HUDEP-2 (cell line): ENCODE measurements around the gene SIRPB2.
A peak's percentile ranks its signal among the peaks of the same experiment; 100 is the strongest.

Experiments used
- DNase-seq, 76 experiments: peaks; one replicate each; lab custom pipeline; 2025; ENCODE audit not compliant: unreplicated experiment in 76 of 76; lab: John Stamatoyannopoulos, UW

The SIRPB2 gene

DNA sequence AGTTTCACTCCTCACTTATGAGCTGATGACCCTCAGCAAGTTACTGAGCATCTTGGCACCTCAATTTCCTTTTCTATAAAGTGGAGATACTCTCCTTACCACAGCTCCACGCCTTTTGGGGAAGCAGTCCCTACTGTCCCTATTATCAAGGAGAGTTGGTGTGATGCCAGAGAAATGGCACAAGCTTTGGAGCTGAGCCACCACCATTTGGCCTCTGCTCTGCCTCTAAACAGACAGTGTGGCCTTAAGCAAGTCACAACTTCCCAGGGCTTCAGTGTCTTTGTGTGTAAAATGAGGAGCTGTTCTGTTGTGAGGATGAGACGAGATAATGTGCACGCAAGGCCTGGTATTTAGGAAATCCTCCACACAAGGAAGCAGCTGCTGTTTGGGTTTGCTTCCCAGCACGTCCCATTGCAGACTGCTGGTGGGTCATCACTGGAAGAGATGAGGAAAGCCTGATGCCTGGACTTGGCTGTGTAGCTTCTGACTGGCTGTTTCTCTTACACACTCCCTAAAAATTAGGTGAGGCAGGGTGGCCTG lies 43.1 kb downstream of the SIRPB2 start:
- no peak for DNase-seq

DNA sequence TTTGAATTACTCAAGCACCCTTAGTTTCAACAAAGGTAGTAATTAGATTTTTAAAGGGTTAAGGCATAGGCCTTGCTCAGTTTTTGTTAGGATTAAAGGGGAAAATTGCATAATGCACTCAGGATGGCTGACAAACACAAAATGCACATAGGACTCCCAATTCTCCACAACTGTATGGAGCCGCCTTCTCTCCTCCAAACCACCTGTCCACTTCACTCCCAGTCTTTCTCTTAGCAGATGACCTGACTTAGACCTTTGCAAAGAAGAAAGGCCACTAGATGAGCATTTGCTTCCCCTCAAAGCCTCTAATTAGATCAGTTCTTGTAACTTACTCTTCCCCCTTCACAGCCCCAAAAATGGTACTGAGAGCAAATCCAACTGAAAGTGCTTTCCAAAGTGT lies 44.7 kb downstream of the SIRPB2 start:
- DNase-seq, result no peak

DNA sequence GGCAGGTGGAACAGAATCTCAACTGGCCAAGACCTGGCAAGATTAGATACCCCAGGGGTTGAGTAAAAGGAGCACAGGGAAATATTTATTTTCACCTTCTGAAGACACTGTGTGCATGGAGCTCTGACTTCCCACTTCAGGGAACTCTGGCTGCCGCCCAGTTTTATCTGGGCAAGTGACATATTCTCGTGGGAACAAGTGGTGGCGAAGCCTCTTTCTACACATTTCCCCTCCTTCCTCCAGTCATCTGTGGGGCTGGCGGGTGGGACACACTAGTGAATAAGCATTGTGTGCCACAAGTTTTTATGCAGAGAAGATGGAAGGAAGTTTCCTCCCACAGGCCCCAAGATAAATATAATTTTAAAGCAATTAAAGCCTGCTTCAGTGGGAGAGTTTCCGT lies 48.1 kb downstream of the SIRPB2 start:
- DNase-seq, result no peak

DNA sequence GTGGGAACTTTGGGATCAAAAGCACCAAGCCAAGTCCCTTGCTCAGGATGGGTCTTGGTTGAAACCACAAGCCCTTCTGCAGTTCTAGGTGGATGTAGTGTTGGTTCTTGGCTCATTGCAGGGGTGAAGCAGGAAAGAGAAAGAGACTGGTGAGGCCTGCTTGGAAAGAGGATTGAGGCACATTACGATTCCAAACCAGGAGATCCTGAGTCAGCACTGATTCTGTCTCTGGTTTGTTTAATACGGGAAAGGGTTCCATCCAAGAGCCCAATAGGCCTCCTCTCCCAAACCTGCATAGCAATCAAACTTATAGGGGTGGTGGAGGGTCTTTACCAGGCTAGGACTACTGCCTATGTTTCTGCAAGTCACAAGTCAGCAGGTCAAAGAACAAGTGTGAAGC lies 48.9 kb downstream of the SIRPB2 start:
- no peak for DNase-seq

DNA sequence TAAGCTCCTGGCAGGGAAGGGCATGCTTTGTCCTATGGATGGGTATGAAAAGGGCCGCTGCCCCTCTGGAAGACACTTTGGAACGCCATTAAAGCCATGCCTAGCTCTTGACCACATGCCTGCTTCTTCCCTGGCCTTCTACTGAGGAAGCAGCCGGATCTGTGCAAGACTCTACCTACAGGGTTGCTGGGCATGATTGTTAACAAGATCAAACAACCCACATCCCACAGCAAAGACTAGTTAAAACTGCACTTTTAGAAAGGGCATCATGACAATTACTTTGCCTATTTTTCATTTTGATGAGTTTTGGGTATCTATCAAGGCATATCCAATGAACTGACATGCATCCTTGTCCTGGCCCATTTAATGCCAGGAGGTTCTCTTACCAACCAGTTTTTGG lies 50.1 kb downstream of the SIRPB2 start:
- DNase-seq, result no peak

DNA sequence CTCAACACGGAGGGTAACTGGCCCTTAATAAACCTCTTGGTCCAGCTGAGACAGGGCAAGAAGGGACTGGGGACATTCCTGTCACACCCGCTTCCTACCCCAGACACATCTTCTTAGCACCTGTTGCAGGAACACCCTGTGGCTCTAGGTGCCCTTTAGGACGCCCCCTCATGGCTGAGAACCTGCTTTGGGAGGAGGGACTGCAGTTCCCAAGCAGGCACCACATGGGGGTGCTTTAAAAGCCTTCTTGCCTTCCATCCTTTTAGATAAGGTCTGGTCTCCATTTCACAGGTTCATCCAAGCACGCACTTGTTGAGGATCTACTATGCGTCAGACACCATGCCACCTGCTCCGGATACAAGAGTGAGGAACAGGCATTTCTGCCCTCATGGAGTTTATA lies 51.2 kb downstream of the SIRPB2 start:
- peak in 18 of 76 experiments; percentile 1 to 34 (median 12) for DNase-seq

DNA sequence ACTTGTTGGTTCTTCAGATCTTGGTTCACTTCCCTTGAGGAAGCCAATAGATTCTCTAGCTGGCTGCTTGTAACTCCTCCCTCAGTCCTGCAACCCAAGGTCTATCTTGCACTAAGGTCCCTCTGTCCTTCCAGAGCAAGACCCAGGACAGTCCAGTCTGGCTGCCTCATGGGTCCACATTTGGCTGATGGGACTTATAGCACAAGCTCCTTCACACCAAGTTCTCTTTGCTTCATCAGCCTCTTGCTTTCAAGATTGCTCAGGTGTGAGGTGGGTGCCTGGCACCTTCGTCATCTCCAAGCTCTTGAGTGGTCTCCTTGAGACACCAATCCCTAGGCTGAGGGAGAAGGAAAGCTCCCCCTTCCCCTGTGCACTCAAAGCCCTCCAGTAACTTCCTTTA lies 52.9 kb downstream of the SIRPB2 start:
- no peak for DNase-seq

DNA sequence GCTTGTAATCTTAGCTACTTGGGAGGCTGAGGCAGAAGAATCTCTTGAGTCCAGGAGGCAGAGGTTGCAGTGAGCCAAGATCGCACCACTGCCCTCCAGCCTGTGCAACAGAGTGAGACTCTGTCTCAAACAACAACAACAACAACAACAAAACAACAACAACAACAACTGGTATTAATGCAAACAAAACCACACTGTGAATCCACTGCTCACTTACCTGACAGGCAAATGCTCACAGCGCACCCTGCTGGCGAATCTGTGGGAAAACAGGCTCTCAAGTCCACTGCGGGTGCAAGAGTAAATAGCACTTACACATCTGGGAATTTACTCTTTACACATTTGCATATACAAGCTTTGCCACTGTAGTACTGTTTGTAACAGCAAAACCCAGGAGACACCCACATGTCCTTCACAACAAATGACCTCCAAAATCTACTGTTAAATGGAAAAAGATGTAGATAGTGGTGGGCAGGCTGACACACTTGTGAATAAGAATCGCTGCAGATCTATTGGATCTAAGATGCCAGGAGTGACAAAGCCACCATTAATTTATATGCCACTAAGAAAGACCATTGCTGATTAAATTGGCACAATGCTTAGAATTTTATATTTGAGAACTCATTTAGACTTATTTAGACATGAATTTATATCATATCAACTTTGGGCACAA lies 53.9 kb downstream of the SIRPB2 start:
- peak in 57 of 76 experiments; percentile 6 to 73 (median 43) for DNase-seq

DNA sequence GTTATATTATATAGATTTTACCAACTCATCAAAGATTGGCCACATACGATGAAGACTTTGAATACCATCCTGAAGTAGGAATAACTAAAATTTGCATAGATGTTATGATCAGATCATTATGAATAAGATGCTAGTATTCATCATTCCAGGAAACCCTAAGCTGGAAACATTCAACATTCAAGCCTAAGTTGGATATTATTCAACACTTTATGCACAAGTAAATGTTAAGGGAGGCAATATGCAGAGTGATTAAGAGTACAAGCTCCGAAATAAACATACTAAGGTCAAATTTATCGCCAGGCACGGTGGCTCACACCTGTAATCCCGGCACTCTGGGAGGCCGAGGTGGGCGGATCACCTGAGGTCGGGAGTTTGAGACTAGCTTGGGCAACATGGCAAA lies 55.0 kb downstream of the SIRPB2 start:
- no peak for DNase-seq

DNA sequence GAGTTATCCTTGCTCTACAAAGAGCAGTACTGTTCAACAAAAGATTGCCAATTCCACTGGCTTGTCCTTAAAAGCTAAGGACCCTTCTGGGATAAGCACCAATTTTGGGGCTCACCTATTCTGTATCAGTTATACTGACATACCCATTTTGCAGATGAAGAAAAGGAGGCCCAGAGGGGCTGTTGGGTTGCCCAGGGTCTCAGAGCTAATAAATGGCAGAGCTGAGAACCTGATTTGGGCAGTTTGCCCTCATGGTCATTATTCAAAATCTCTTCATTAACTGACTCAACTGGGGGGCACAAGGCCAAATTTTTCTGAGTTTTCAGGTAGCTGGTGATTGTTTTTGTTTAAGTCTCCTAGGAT lies 55.9 kb downstream of the SIRPB2 start:
- DNase-seq, result no peak

DNA sequence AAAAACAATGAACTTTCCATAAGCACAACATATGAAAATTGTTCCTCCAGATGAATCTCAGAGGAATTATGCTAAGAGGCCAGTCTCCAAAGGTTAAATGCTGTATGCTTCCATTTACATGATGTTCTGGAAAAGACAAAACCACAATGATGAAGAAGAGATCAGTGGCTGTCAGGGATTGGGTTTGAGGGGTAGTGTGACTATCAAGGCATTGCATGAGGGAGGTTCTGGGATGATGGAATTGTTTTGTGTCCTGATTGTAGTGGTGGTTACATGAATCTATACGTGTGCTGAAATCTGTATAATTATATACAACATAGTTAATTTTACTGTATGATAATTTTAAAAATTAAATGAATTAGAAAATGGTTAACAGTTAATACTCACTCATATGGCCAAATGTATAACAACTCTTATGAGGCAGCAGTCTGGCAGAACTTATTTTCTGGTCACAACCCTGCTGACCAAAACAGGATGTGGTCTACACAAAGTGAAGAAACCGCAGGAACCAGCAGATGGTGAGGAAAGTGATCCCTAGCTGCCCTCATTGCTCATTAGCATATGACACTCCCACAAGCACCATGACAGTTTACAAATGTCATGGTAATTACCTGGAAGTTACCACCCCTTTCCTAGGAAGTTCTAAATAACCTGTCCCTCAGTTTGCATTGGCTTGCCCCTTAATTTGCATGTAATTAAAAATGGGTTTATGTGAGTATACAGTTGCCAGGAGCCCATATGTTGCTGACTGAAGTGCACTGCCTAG lies 56.5 kb downstream of the SIRPB2 start:
- DNase-seq, result peak in 24 of 76 experiments; percentile 1 to 60 (median 32)

DNA sequence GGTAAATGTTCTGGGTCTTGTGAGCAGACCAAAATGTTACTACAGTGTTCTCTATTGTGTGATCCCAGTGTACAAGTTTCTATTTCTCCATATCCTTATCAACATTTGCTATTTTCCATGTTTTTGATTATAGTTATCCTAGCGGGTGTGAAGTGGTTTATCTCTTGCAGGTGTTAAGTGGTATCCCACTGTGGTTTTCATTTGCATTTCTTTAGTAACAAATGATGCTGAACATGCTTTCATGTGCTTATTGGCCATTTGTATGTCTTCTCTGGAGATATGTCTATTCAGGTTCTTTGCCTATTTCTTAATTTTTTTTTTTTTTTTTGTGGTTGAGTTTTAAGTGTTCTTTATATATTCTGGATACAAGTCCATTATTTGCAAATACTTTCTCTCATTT lies 60.1 kb downstream of the SIRPB2 start:
- no peak for DNase-seq

DNA sequence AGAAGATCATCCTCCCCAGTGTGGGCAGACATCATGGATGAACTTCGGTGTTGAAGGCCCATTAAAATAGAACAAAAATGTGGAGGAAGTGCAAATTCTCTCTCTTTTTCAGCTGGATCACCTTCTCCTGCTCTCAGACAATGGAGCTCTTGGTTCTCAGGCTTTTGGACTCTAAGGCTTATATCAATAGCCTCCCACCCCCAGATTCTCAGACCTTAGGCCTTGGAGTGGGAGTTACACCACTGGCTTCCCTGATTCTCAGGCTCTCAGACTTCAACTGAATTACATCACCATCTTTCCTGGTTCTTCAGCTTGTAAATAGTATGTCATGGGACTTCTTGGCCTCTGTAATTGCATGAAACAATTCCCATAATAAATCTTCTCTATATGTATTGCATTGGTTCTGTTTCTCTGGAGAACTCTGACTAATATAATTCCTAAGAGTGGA lies 61.2 kb downstream of the SIRPB2 start:
- no peak for DNase-seq

DNA sequence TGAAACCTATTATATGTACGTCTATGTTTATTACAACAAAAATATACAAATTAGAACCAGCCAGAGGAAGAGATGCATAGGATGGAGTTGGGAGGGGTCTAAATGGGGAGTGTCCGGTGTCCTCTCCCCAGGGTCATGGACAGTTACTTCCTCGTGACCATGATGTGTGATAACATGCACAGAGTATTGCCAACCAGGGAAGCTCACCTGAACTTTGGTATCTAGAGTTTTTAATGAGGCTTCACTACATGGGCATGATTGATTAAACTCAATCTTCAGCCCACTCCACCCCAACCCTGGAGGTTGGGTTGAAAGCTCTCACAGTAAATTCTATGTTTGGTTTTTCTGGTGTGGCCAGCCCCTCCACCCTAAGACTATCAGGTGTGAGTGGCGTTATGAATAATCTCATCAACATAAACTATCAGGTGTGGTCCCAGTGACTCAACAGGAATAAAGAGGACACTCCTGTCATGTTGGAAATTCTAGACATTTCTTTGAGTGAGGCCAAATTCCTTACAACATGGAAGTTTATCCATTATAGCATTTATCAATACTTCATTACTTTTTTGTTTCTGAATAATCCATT lies 62.0 kb downstream of the SIRPB2 start:
- DNase-seq, result no peak

DNA sequence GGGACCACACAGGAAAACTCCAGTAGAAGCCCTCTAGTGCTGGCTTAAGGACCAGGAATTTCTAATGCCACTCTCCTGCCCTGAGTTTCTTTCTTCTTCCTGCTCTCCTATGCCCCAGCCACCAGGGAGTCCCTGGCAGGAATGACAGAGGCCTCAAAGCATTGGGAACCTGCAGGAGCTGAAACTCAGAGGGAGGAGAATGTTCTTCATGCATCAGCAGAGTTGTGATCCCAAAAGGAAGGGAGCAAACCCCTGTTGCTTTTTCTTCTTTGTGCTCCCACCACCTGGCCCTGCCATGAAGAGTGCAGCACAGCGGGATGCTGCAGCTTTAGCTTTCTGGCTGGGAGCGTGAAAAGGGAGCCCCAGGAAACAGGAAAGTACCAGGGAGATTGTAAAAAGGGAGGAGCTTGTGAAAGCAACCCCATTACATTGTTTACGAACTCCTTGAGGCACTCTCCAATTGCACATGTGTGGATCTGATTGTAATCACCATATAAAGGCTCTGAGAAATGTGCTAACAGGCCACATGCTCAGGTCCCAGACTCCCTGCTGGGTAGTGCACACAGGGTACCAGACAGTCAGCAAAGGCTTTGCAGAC lies 63.7 kb downstream of the SIRPB2 start:
- DNase-seq, result peak in 1 of 76 experiments; percentile 8

DNA sequence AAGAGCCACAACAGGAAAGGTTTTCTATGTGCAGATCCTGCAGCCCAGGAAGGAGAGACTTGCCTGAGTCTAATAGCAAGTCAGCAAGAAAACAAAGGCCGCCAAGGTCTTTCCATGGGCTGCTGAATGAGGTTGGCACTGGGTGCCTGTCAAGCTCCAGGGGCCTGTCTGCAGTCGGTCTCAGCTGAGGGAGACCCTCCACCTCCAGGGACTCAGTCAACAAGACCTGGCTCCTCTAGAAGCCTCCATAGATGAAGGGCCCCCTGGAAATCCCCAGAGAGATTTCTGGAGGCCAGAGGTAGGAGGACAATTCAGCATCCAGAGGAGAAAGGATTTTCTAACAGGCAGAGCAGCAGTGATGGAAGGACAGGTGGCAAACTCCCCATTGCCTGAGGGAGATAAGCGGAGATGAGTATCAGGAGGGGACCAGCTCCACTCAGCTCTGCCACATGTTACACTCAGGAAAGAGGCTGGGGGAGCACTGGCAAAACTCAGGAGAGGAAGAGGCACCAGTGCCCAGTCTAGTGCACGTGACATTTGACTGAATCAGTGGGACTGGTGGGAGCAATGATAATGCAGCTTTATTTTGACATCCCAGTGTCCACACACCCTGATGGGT lies 64.9 kb downstream of the SIRPB2 start:
- DNase-seq, result no peak
